Breast epithelium (tissue), 3 donors: ENCODE data around the gene CXCR6.

Experiments used
- POLR2A ChIP-seq: fragments of 450-650 bp; IDR thresholded peaks from one replicate; pipeline ENCODE4 v1.6.1; 2016; ENCODE audit warnings: antibody characterized with exemption, mild to moderate bottlenecking, moderate library complexity
- POLR2AphosphoS5 ChIP-seq, 3 donors: sonication (generic); formaldehyde crosslinking; IDR thresholded peaks; one replicate each; pipeline ENCODE4 v1.6.1; 2017; ENCODE audit warnings: antibody characterized with exemption in 3 of 3
- TF ChIP-seq, protein P1 (sequence below), 3 donors: fragments of 450-650 bp; IDR thresholded peaks; one replicate each; pipeline ENCODE4 v1.5.1; 2016 to 2017; ENCODE audit warnings: antibody characterized with exemption in 3 of 3, mild to moderate bottlenecking in 3 of 3, moderate library complexity in 3 of 3

GRCh38 chr3:45894015-45894414 lies 49.2 kb upstream of the CXCR6 start:
- TF ChIP-seq POLR2AphosphoS5 (IDR thresholded peaks at IDR 0.05): no peak
- TF ChIP-seq, protein P1, sequence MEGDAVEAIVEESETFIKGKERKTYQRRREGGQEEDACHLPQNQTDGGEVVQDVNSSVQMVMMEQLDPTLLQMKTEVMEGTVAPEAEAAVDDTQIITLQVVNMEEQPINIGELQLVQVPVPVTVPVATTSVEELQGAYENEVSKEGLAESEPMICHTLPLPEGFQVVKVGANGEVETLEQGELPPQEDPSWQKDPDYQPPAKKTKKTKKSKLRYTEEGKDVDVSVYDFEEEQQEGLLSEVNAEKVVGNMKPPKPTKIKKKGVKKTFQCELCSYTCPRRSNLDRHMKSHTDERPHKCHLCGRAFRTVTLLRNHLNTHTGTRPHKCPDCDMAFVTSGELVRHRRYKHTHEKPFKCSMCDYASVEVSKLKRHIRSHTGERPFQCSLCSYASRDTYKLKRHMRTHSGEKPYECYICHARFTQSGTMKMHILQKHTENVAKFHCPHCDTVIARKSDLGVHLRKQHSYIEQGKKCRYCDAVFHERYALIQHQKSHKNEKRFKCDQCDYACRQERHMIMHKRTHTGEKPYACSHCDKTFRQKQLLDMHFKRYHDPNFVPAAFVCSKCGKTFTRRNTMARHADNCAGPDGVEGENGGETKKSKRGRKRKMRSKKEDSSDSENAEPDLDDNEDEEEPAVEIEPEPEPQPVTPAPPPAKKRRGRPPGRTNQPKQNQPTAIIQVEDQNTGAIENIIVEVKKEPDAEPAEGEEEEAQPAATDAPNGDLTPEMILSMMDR (IDR thresholded peaks at IDR 0.05): no peak
- TF ChIP-seq POLR2A: no peak
